Measurements from ENCODE around the gene KIF26A.

DNA sequence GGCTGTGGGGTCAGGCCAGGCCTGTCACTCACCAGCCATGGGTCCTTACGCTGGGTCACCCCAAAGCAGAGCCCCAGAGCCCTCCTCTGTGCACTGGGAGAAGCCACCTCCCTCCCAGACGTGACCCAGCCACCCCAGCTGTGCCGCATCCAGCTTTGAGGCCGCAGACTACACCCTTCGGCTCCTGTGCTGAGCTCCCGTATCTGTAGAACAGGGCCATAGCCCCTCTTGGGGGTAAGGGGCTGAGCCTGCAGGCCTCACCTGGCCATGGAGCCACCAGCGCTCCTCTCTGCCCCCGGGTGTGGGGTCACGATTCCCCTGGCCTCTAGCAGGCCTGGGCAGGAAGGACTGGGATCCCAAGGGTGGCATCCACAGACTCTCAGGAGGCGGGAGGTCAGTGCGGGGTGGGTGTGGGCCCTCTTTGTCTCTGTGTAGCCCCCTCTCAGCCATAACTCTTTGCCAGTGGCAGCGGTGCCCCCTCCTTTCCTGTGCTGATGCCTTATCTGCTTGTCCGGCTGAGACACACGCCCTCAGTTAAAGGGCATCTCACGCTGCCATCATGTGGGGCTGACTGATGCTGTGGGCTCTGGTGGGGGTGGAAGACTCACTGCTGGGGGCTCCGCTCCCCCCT is 36.6 kb upstream of the KIF26A start:
- no peak for TF ChIP-seq TCF12 (IDR thresholded peaks at IDR 0.05)
- TF ChIP-seq, protein P1, sequence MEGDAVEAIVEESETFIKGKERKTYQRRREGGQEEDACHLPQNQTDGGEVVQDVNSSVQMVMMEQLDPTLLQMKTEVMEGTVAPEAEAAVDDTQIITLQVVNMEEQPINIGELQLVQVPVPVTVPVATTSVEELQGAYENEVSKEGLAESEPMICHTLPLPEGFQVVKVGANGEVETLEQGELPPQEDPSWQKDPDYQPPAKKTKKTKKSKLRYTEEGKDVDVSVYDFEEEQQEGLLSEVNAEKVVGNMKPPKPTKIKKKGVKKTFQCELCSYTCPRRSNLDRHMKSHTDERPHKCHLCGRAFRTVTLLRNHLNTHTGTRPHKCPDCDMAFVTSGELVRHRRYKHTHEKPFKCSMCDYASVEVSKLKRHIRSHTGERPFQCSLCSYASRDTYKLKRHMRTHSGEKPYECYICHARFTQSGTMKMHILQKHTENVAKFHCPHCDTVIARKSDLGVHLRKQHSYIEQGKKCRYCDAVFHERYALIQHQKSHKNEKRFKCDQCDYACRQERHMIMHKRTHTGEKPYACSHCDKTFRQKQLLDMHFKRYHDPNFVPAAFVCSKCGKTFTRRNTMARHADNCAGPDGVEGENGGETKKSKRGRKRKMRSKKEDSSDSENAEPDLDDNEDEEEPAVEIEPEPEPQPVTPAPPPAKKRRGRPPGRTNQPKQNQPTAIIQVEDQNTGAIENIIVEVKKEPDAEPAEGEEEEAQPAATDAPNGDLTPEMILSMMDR (IDR thresholded peaks at IDR 0.05) = no peak
- no peak for TF ChIP-seq POLR2AphosphoS5 (IDR thresholded peaks at IDR 0.05; ENCODE audit: low read depth, low read length)

All from SK-N-SH (cell line).